ENCODE data around the gene CYP2C8. TPM values are rescaled to one million over a fixed set of nuclear protein-coding genes. Genes with fewer than 3 reads are reported as not detected.

The CYP2C8 gene
- total and polyA plus RNA-seq, 2 of the 4 experiments (the other 2 are of a cell fraction): 0.05 TPM; not detected in 1

DNA sequence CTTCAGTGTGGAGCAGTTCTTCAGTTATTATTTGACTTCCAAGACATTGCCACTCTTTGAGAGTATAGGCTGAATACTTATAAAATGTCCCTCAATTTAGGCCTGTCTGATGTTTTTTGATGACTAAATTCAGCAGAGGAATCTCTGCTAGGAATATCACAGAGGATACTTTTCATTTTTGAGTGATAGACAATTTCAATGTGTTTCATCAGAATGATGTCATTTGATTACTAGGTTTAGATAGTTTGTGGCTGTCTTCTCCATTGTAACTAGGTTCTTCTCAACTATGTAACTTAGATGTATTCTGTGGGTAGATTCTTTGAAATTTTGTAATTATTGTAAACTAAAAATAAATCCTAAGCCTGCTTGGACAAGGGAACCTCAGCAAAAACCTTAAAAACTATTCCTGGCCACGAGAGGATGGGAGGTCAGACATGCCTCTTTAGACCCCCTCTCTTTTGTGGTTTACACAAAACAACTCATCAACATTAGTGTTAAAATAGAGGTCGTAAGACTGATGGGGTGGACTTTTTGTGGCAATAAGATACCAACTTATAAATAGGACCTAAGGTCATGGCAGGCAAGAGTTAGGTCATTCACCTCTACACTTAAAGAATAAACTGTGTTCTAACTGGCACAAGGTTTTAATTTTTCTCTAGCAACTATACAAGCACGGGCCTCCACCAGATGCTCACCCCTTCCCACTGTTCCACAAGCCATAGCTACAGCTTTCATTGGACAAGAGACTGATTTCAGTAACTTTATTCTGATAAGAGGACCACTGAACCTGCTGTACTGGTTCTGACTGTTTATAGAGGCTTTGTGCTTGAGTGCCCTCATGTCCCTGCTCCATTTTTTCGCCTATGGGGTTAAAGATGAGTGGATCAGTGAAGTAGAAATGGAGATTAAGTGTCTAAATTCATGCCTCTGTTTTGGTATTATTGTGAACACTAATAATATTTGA lies 33.7 kb downstream of the CYP2C8 start:
- ATAC-seq (ENCODE audit: low read depth): no peak
- Histone ChIP-seq H3K27me3 (ENCODE audit: control insufficient read depth, insufficient read depth, low read length) (no peaks in the 10 kb centered on the region), H3K4ac (ENCODE audit: low read depth, low read length) (no peak overlapping the region), H2BK5ac (ENCODE audit: low read depth, low read length, poor library complexity, severe bottlenecking) (no peak overlapping the region), H4K91ac (ENCODE audit: insufficient read depth, low read depth, low read length) (no peak overlapping the region), H3K27ac (ENCODE audit: insufficient read depth, low read length) (no peak overlapping the region), H2AK5ac (ENCODE audit: low read depth, low read length) (no peak overlapping the region), H3K9ac (ENCODE audit: low read depth, low read length) (no peak overlapping the region), H2AFZ (replicated peaks; ENCODE audit: low read length, poor library complexity) (no peak overlapping the region), H3K18ac (ENCODE audit: low read depth, low read length) (no peak overlapping the region), H2BK20ac (ENCODE audit: low read depth, low read length) (no peak overlapping the region), H3K23ac (ENCODE audit: low read depth, low read length) (no peak overlapping the region), H3K4me3 (ENCODE audit: insufficient read depth, low read depth, low read length) (no peak overlapping the region), H3K4me2 (ENCODE audit: low read depth, low read length) (no peak overlapping the region), H3K56ac (ENCODE audit: extremely low read depth, insufficient read depth, low read length) (no peak overlapping the region), H2BK15ac (ENCODE audit: low read depth, low read length) (no peak overlapping the region), H2AK9ac (replicated peaks; ENCODE audit: low read depth, low read length, poor library complexity) (no peak overlapping the region), H3K79me1 (ENCODE audit: low read depth in 1 of 2, low read length in 2 of 2) (no peaks in the 10 kb centered on the region), H4K5ac (ENCODE audit: low read depth, low read length) (no peak overlapping the region), H2BK120ac (ENCODE audit: low read depth, low read length) (no peak overlapping the region), H4K8ac (ENCODE audit: low read depth in 2 of 2, low read length in 2 of 2) (no peak overlapping the region), H3K14ac (replicated peaks; ENCODE audit: low read depth, low read length) (no peak overlapping the region), H3K9me1 (ENCODE audit: insufficient read depth, low read length) (no peaks in the 10 kb centered on the region), H4K20me1 (ENCODE audit: insufficient read depth, low read length) (no peaks in the 10 kb centered on the region), H3K9me3 (ENCODE audit: control insufficient read depth, insufficient read depth, low read length) (peaks cover 5% of the 10 kb centered on the region; the same call in 1 of the 2 replicates), H3K4me1 (ENCODE audit: control insufficient read depth, insufficient read depth, low read length) (no peaks in the 10 kb centered on the region), H3K36me3 (ENCODE audit: control insufficient read depth, insufficient read depth, low read length) (no peaks in the 10 kb centered on the region)
- in situ Hi-C loops (cut with MboI; ENCODE audit: low sequenced_read_pairs) (no loop called here), dilution Hi-C loops (cut with HindIII; ENCODE audit: low sequenced_read_pairs, unreplicated experiment) (no loop called here), intact Hi-C loops (cut with micrococcal nuclease) (no loop called here)
- no peak for DNase-seq
- POLR2A ChIA-PET (ENCODE audit: unreplicated experiment): no interaction called here
- no TSS peak for BruUV-seq (replicated peaks)
- CTCF ChIA-PET: no interaction called here
- no CpG with 5 or more reads among the region's 4 CpGs for WGBS, 2 experiments (ENCODE audit: extremely low coverage in 2 of 2, insufficient read length in 1 of 2)
- TF ChIP-seq FOS (IDR thresholded peaks at IDR 0.05; ENCODE audit: low read depth, low read length) (no peak), BHLHE40 (IDR thresholded peaks at IDR 0.05; ENCODE audit: low read depth, low read length) (no peak), SMC3 (IDR thresholded peaks at IDR 0.05; ENCODE audit: low read depth, low read length) (no peak), MAZ (IDR thresholded peaks at IDR 0.05; ENCODE audit: borderline replicate concordance, low read depth, low read length) (no peak), NFE2L2 (IDR thresholded peaks at IDR 0.05; ENCODE audit: low read depth, low read length) (no peak), MXI1 (IDR thresholded peaks at IDR 0.05; ENCODE audit: borderline replicate concordance, low read depth, low read length) (no peak), POLR2A (IDR thresholded peaks at IDR 0.05; ENCODE audit: low read depth, low read length) (no peak), RCOR1 (IDR thresholded peaks at IDR 0.05; ENCODE audit: insufficient replicate concordance, low read length) (no peak), CEBPB (IDR thresholded peaks at IDR 0.05; ENCODE audit: low read depth, low read length) (no peak), MAFK (IDR thresholded peaks at IDR 0.05; ENCODE audit: low read depth, low read length) (no peak), CHD1 (IDR thresholded peaks at IDR 0.05; ENCODE audit: low read depth, low read length) (no peak)
- TF ChIP-seq, protein P1, sequence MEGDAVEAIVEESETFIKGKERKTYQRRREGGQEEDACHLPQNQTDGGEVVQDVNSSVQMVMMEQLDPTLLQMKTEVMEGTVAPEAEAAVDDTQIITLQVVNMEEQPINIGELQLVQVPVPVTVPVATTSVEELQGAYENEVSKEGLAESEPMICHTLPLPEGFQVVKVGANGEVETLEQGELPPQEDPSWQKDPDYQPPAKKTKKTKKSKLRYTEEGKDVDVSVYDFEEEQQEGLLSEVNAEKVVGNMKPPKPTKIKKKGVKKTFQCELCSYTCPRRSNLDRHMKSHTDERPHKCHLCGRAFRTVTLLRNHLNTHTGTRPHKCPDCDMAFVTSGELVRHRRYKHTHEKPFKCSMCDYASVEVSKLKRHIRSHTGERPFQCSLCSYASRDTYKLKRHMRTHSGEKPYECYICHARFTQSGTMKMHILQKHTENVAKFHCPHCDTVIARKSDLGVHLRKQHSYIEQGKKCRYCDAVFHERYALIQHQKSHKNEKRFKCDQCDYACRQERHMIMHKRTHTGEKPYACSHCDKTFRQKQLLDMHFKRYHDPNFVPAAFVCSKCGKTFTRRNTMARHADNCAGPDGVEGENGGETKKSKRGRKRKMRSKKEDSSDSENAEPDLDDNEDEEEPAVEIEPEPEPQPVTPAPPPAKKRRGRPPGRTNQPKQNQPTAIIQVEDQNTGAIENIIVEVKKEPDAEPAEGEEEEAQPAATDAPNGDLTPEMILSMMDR (conservative IDR thresholded peaks at IDR 0.05; ENCODE audit: low read depth, low read length): no peak
- TF ChIP-seq, protein P2, sequence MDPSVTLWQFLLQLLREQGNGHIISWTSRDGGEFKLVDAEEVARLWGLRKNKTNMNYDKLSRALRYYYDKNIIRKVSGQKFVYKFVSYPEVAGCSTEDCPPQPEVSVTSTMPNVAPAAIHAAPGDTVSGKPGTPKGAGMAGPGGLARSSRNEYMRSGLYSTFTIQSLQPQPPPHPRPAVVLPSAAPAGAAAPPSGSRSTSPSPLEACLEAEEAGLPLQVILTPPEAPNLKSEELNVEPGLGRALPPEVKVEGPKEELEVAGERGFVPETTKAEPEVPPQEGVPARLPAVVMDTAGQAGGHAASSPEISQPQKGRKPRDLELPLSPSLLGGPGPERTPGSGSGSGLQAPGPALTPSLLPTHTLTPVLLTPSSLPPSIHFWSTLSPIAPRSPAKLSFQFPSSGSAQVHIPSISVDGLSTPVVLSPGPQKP (IDR thresholded peaks at IDR 0.05; ENCODE audit: borderline replicate concordance, low read depth, low read length): no peak

Data from IMR-90 (cell line).